PC-3 (cell line): Measurements from ENCODE around the gene BMP2K. TPM values are rescaled to one million over a fixed set of nuclear protein-coding genes. Genes with fewer than 3 reads are reported as not detected.

Source experiments
- ATAC-seq: fragments of 200-7000 bp; cut with Tn5 transposase; 2 replicates; pipeline ENCODE4 v1.9.1; 2020; ENCODE audit warnings: mild to moderate bottlenecking, moderate library complexity
- BruUV-seq: library from RNA; stranded (reverse); fragments of 400-500 nt; replicated peaks from 2 replicates; lab custom pipeline; 2021; lab: Mats Ljungman, UMichigan
- CTCF ChIA-PET: fragments of 300-600 bp; sonication (Branson Sonifier 250); formaldehyde crosslinking; loops from one replicate; lab custom pipeline; 2022; ENCODE audit warnings: antibody characterized with exemption; lab: Charles Lee
- POLR2A ChIA-PET: fragments of 300-600 bp; sonication (Branson Sonifier 250); formaldehyde crosslinking; loops from one replicate; lab custom pipeline; 2022; ENCODE audit warnings: antibody characterized with exemption; ENCODE audit not compliant: unreplicated experiment; lab: Charles Lee
- DNase-seq: peaks from one replicate; pipeline ENCODE4 v3.0.0-alpha.2; 2015
- H2AFZ ChIP-seq: fragments of 300-600 bp; sonication (generic); 2 replicates; pipeline ENCODE4 v1.6.0; 2016; ENCODE audit warnings: antibody characterized with exemption, low read length
- H3F3A ChIP-seq: fragments of 300-600 bp; sonication (generic); one replicate; pipeline ENCODE4 v1.6.0; 2017; ENCODE audit warnings: antibody characterized with exemption, low read length, control low read depth, mild to moderate bottlenecking; ENCODE audit not compliant: unreplicated experiment
- H3K27ac ChIP-seq: fragments of 300-600 bp; sonication (generic); 2 replicates; pipeline ENCODE4 v1.5.1; 2016; ENCODE audit warnings: mild to moderate bottlenecking, low read length
- H3K27me3 ChIP-seq: fragments of 300-600 bp; sonication (generic); 2 replicates; pipeline ENCODE4 v1.6.1; 2016; ENCODE audit warnings: low read length, mixed read lengths
- H3K36me3 ChIP-seq: fragments of 300-600 bp; sonication (generic); 2 replicates; pipeline ENCODE4 v1.6.1; 2016; ENCODE audit warnings: low read depth, mixed run types, low read length, mixed read lengths
- H3K4me1 ChIP-seq: fragments of 300-600 bp; sonication (generic); 2 replicates; pipeline ENCODE4 v1.5.1; 2016; ENCODE audit warnings: low read length; ENCODE audit not compliant: insufficient read depth
- H3K4me2 ChIP-seq: fragments of 300-600 bp; sonication (generic); 2 replicates; pipeline ENCODE4 v1.6.0; 2016; ENCODE audit warnings: low read length
- H3K4me3 ChIP-seq: fragments of 300-600 bp; sonication (generic); 2 replicates; pipeline ENCODE4 v1.5.1; 2016; ENCODE audit warnings: mild to moderate bottlenecking, low read length, mixed read lengths
- H3K79me2 ChIP-seq: fragments of 300-600 bp; sonication (generic); 2 replicates; pipeline ENCODE4 v1.6.1; 2017; ENCODE audit warnings: low read length, mixed read lengths
- H3K9ac ChIP-seq: fragments of 300-600 bp; sonication (generic); 2 replicates; pipeline ENCODE4 v1.6.0; 2016; ENCODE audit warnings: mild to moderate bottlenecking, low read length
- H3K9me2 ChIP-seq: fragments of 300-600 bp; sonication (generic); replicated peaks from 2 replicates; pipeline ENCODE4 v1.6.1; 2016; ENCODE audit warnings: mixed run types, low read length, mixed read lengths
- H3K9me3 ChIP-seq: fragments of 300-600 bp; sonication (generic); 2 replicates; pipeline ENCODE4 v1.6.1; 2016; ENCODE audit warnings: low read length, mixed read lengths
- H4K20me1 ChIP-seq: fragments of 300-600 bp; sonication (generic); 2 replicates; pipeline ENCODE4 v1.6.1; 2016; ENCODE audit warnings: low read length, mixed read lengths
- EZH2 ChIP-seq: fragments of 300-600 bp; sonication (generic); IDR thresholded peaks from one replicate; pipeline ENCODE4 v1.6.1; 2017; ENCODE audit warnings: antibody characterized with exemption, mild to moderate bottlenecking, low read length; ENCODE audit not compliant: unreplicated experiment
- EZH2phosphoT487 ChIP-seq: fragments of 300-600 bp; sonication (generic); IDR thresholded peaks from 2 replicates; pipeline ENCODE4 v1.6.1; 2018; ENCODE audit warnings: mild to moderate bottlenecking, antibody characterized with exemption, low read length, borderline replicate concordance
- intact Hi-C: fragments of 100-400 bp; cut with micrococcal nuclease; formaldehyde crosslinking; loops from 2 replicates; pipeline ENCODE4 v1.9.0; 2023
- total RNA-seq: library from RNA; depleted of rRNA; stranded (reverse); fragments of >200 nt; gene quantifications from 2 replicates; pipeline ENCODE4 v1.2.3, GENCODE V29; 2014
- TF ChIP-seq, protein P1 (sequence below): fragments of 300-600 bp; sonication (generic); conservative IDR thresholded peaks from 2 replicates; pipeline ENCODE4 v1.5.1; 2017; ENCODE audit warnings: antibody characterized with exemption, low read depth, mild to moderate bottlenecking, low read length

The BMP2K gene
- total RNA-seq, 1 experiment from 2014 or later: 24.5 TPM

DNA sequence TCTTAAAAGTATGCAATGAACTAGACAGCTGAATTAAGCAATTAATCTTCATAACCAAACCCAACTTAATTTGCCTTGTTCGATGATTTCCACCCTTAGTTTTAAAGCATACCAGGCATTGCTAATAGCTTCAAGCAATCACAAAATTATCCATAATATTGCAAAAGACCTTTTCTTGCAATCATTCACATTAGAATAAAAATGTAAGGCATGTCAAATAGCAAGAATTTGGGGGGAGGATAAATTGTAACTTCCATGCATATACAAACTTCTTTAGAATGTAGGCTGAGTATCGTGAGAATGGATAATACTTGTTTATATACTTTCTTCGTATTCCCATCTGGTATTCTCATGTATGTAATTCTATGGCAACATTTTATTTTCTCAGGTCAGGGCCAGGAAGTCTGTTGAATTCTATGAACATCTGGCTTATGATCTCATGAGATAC lies 28.7 kb upstream of the BMP2K start:
- Histone ChIP-seq H3F3A (no peaks in the 10 kb centered on the region), H3K36me3 (no peaks in the 10 kb centered on the region), H4K20me1 (no peaks in the 10 kb centered on the region), H3K4me2 (no peak overlapping the region), H3K9me3 (no peaks in the 10 kb centered on the region), H3K4me1 (no peaks in the 10 kb centered on the region), H3K9me2 (no peaks in the 10 kb centered on the region), H3K4me3 (no peak overlapping the region), H3K9ac (no peak overlapping the region), H3K27ac (no peak overlapping the region), H2AFZ (no peak overlapping the region), H3K79me2 (no peaks in the 10 kb centered on the region), H3K27me3 (no peaks in the 10 kb centered on the region)
- ChIA-PET CTCF (no interaction called here), POLR2A (no interaction called here)
- ATAC-seq (no peak), DNase-seq (no peak)
- intact Hi-C loops: no loop called here
- BruUV-seq: no TSS peak
- TF ChIP-seq EZH2phosphoT487 (no peak), EZH2 (no peak)
- TF ChIP-seq, protein P1, sequence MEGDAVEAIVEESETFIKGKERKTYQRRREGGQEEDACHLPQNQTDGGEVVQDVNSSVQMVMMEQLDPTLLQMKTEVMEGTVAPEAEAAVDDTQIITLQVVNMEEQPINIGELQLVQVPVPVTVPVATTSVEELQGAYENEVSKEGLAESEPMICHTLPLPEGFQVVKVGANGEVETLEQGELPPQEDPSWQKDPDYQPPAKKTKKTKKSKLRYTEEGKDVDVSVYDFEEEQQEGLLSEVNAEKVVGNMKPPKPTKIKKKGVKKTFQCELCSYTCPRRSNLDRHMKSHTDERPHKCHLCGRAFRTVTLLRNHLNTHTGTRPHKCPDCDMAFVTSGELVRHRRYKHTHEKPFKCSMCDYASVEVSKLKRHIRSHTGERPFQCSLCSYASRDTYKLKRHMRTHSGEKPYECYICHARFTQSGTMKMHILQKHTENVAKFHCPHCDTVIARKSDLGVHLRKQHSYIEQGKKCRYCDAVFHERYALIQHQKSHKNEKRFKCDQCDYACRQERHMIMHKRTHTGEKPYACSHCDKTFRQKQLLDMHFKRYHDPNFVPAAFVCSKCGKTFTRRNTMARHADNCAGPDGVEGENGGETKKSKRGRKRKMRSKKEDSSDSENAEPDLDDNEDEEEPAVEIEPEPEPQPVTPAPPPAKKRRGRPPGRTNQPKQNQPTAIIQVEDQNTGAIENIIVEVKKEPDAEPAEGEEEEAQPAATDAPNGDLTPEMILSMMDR: no peak

DNA sequence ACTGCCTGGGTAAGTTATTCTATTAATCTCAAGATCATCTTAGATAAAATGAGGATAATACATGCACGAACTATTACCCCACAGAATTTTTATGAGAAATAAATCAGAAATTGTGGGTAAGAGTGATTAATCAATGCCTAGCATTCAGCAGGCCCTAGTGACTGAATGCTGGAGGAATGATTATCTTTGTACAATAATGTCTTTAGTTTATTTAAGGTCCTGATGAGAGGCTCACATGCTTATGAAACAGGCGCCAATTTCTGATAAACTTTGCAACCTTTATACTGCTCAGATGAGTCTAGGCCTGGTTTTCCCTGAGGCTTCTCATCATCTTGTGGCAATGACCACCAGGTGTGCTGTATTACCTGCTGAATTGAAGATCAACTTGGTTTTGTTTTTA lies 27.8 kb upstream of the BMP2K start:
- TF ChIP-seq, protein P1: no peak
- TF ChIP-seq EZH2phosphoT487: no peak
- no peak for TF ChIP-seq EZH2
- no peak for ATAC-seq
- Histone ChIP-seq H4K20me1 (no peaks in the 10 kb centered on the region), H3K4me1 (no peaks in the 10 kb centered on the region), H3K36me3 (no peaks in the 10 kb centered on the region), H3F3A (no peaks in the 10 kb centered on the region), H3K79me2 (no peaks in the 10 kb centered on the region), H3K9ac (no peak overlapping the region), H2AFZ (no peak overlapping the region), H3K9me3 (no peaks in the 10 kb centered on the region), H3K27ac (no peak overlapping the region), H3K4me2 (no peak overlapping the region), H3K4me3 (no peak overlapping the region), H3K27me3 (no peaks in the 10 kb centered on the region), H3K9me2 (no peaks in the 10 kb centered on the region)
- POLR2A ChIA-PET: no interaction called here
- intact Hi-C loops: no loop called here
- no TSS peak for BruUV-seq
- DNase-seq: no peak
- CTCF ChIA-PET: no interaction called here

- no peak overlapping the region for H3K9ac ChIP-seq
- no peaks in the 10 kb centered on the region for H3K27me3 ChIP-seq
- BruUV-seq: no TSS peak
- H3K9me3 ChIP-seq: no peaks in the 10 kb centered on the region
- H3K9me2 ChIP-seq: no peaks in the 10 kb centered on the region
- H3F3A ChIP-seq: no peaks in the 10 kb centered on the region
- ATAC-seq (no peak), DNase-seq (no peak)
- no peaks in the 10 kb centered on the region for H4K20me1 ChIP-seq
- no peaks in the 10 kb centered on the region for H3K79me2 ChIP-seq
- ChIA-PET CTCF (no interaction called here), POLR2A (no interaction called here)
- no peak overlapping the region for H3K4me2 ChIP-seq
- TF ChIP-seq EZH2 (no peak), EZH2phosphoT487 (no peak)
- TF ChIP-seq, protein P1: no peak
- H3K4me1 ChIP-seq: no peaks in the 10 kb centered on the region
- H3K4me3 ChIP-seq: no peak overlapping the region
- H2AFZ ChIP-seq: no peak overlapping the region
- no peaks in the 10 kb centered on the region for H3K36me3 ChIP-seq
- intact Hi-C loops: no loop called here
- H3K27ac ChIP-seq: no peak overlapping the region
These were observed 26.7 kb upstream of the BMP2K start for GRCh38 chr4:78749258-78749971.
